Astrocyte of the hippocampus (primary cell): ENCODE results near the gene THOP1.
A peak's percentile ranks its signal among the peaks of the same experiment; 100 is the strongest.

Source experiments
- DNase-seq: peaks from one replicate; pipeline ENCODE4 v3.0.0; 2011; ENCODE audit warnings: low read depth, low spot score

The THOP1 gene

GRCh38 chr19:2762783-2763496 lies 22.4 kb upstream of the THOP1 start:
- no peak for DNase-seq

GRCh38 chr19:2763687-2764086 lies 21.6 kb upstream of the THOP1 start:
- no peak for DNase-seq

GRCh38 chr19:2764945-2765344 lies 20.4 kb upstream of the THOP1 start:
- no peak for DNase-seq

GRCh38 chr19:2765376-2765775 lies 19.9 kb upstream of the THOP1 start:
- no peak for DNase-seq

- no peak for DNase-seq
Measured at GRCh38 chr19:2766594-2767372, 18.5 kb upstream of the THOP1 start.

GRCh38 chr19:2767688-2768087 lies 17.6 kb upstream of the THOP1 start:
- no peak for DNase-seq

- no peak for DNase-seq
Measured at GRCh38 chr19:2768365-2769132, 16.8 kb upstream of the THOP1 start.

GRCh38 chr19:2769218-2769617 lies 16.1 kb upstream of the THOP1 start:
- no peak for DNase-seq

GRCh38 chr19:2770055-2771013 lies 15.0 kb upstream of the THOP1 start:
- DNase-seq = peak; percentile 17

- no peak for DNase-seq
Measured at GRCh38 chr19:2771786-2772674, 13.3 kb upstream of the THOP1 start.

- no peak for DNase-seq
Measured at GRCh38 chr19:2774083-2774679, 11.1 kb upstream of the THOP1 start.

GRCh38 chr19:2774953-2775555 lies 10.2 kb upstream of the THOP1 start:
- DNase-seq = no peak

GRCh38 chr19:2775556-2776430 lies 9.5 kb upstream of the THOP1 start:
- DNase-seq = peak; percentile 69

- no peak for DNase-seq
Measured at GRCh38 chr19:2777952-2778683, 7.2 kb upstream of the THOP1 start.

GRCh38 chr19:2779121-2779740 lies 6.1 kb upstream of the THOP1 start:
- DNase-seq = no peak

GRCh38 chr19:2780284-2780683 lies 5.0 kb upstream of the THOP1 start:
- DNase-seq = no peak

- no peak for DNase-seq
Measured at GRCh38 chr19:2782329-2782935, 2.9 kb upstream of the THOP1 start.
